RWPE2 (cell line): Measurements from ENCODE around the gene ATG2B.

Experiments
- ATAC-seq: fragments of 200-7000 bp; cut with Tn5 transposase; 3 replicates; pipeline ENCODE4 v1.9.1; 2021; ENCODE audit warnings: low read depth
- DNase-seq: peaks from one replicate; pipeline ENCODE4 v3.0.0-alpha.2; 2020; ENCODE audit warnings: low spot score
- H3K27ac ChIP-seq: fragments of 450-650 bp; 2 replicates; pipeline ENCODE4 v1.5.1; 2017; ENCODE audit warnings: mild to moderate bottlenecking; ENCODE audit not compliant: poor library complexity, severe bottlenecking
- H3K27me3 ChIP-seq: fragments of 250-450 bp; sonication (Bioruptor Pico); 2 replicates; pipeline ENCODE4 v1.5.1; 2021; ENCODE audit warnings: mild to moderate bottlenecking, moderate library complexity; ENCODE audit not compliant: insufficient read depth, poor library complexity, severe bottlenecking
- H3K36me3 ChIP-seq: fragments of 250-450 bp; sonication (Bioruptor Pico); 2 replicates; pipeline ENCODE4 v1.5.1; 2020; ENCODE audit warnings: low read depth, mild to moderate bottlenecking, moderate library complexity
- H3K4me1 ChIP-seq: fragments of 250-450 bp; sonication (Bioruptor Pico); 2 replicates; pipeline ENCODE4 v1.5.1; 2021; ENCODE audit warnings: mild to moderate bottlenecking, moderate library complexity; ENCODE audit not compliant: insufficient read depth, poor library complexity, severe bottlenecking
- H3K4me3 ChIP-seq: fragments of 250-450 bp; sonication (Bioruptor Pico); 2 replicates; pipeline ENCODE4 v1.5.1; 2021; ENCODE audit warnings: mild to moderate bottlenecking, moderate library complexity; ENCODE audit not compliant: severe bottlenecking
- H3K9me3 ChIP-seq: fragments of 250-450 bp; sonication (Bioruptor Pico); 2 replicates; pipeline ENCODE4 v1.5.1; 2021; ENCODE audit warnings: mild to moderate bottlenecking, moderate library complexity; ENCODE audit not compliant: severe bottlenecking
- TF ChIP-seq, protein P1 (sequence below): fragments of 450-650 bp; IDR thresholded peaks from one replicate; pipeline ENCODE4 v1.5.1; 2017; ENCODE audit warnings: mild to moderate bottlenecking, moderate library complexity; ENCODE audit not compliant: poor library complexity, severe bottlenecking

Gene ATG2B

DNA sequence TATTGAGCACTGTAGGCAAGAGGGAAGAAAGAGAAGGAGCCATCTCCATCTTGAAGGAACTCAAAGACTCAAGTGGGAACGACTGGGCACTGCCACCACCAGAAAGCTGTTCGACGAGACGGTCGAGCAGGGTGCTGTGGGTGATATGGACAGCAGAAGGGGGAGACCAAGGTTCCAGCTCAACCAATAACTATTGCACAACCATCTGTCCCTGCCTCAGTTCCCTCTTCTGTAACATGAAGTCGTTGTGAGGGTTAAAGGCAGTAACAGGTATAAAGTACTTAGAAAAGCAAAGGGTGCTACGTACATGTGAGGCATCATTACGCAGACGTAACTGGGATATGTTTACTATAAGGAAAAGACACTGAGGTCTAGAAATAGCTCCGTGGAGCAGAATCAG is 121.0 kb downstream of the ATG2B start:
- DNase-seq (no peak), ATAC-seq (no peak)
- Histone ChIP-seq H3K36me3 (peaks cover 9% of the 10 kb centered on the region), H3K27ac (no peak overlapping the region), H3K4me1 (peaks cover 13% of the 10 kb centered on the region), H3K27me3 (no peaks in the 10 kb centered on the region), H3K9me3 (no peaks in the 10 kb centered on the region), H3K4me3 (no peak overlapping the region)
- TF ChIP-seq, protein P1, sequence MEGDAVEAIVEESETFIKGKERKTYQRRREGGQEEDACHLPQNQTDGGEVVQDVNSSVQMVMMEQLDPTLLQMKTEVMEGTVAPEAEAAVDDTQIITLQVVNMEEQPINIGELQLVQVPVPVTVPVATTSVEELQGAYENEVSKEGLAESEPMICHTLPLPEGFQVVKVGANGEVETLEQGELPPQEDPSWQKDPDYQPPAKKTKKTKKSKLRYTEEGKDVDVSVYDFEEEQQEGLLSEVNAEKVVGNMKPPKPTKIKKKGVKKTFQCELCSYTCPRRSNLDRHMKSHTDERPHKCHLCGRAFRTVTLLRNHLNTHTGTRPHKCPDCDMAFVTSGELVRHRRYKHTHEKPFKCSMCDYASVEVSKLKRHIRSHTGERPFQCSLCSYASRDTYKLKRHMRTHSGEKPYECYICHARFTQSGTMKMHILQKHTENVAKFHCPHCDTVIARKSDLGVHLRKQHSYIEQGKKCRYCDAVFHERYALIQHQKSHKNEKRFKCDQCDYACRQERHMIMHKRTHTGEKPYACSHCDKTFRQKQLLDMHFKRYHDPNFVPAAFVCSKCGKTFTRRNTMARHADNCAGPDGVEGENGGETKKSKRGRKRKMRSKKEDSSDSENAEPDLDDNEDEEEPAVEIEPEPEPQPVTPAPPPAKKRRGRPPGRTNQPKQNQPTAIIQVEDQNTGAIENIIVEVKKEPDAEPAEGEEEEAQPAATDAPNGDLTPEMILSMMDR: no peak

DNA sequence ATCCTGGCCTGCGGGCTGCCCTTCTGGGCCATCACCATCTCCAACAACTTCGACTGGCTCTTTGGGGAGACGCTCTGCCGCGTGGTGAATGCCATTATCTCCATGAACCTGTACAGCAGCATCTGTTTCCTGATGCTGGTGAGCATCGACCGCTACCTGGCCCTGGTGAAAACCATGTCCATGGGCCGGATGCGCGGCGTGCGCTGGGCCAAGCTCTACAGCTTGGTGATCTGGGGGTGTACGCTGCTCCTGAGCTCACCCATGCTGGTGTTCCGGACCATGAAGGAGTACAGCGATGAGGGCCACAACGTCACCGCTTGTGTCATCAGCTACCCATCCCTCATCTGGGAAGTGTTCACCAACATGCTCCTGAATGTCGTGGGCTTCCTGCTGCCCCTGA is 122.5 kb downstream of the ATG2B start:
- Histone ChIP-seq H3K4me1 (no peaks in the 10 kb centered on the region), H3K36me3 (peaks cover 9% of the 10 kb centered on the region), H3K27me3 (no peaks in the 10 kb centered on the region), H3K9me3 (no peaks in the 10 kb centered on the region), H3K27ac (no peak overlapping the region), H3K4me3 (no peak overlapping the region)
- DNase-seq (no peak), ATAC-seq (no peak)
- TF ChIP-seq, protein P1: no peak

DNA sequence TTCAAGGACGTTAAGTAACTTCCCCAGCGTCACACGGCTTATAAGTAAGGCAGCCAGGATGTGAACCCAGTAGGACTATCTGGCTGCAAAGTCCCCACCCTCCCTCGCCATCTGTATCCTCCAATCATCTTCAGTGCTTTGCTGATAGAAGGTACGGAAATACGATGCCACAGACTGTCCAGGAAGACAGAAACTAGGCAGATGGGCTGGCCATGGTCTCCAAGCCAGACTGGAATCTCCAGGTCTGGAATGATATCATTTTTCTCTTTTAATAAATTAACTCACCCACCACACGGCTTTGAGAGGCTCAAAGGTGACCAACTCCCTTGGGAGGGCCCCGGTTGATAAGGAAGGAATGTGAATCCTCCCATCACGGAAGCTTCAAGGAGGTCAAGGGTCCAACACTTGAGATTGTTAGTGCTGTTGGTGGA is 123.4 kb downstream of the ATG2B start:
- Histone ChIP-seq H3K4me3 (no peak overlapping the region), H3K36me3 (peaks cover 9% of the 10 kb centered on the region), H3K27ac (no peak overlapping the region), H3K4me1 (no peaks in the 10 kb centered on the region), H3K27me3 (no peaks in the 10 kb centered on the region), H3K9me3 (no peaks in the 10 kb centered on the region)
- DNase-seq: no peak
- TF ChIP-seq, protein P1: no peak
- ATAC-seq: no peak

DNA sequence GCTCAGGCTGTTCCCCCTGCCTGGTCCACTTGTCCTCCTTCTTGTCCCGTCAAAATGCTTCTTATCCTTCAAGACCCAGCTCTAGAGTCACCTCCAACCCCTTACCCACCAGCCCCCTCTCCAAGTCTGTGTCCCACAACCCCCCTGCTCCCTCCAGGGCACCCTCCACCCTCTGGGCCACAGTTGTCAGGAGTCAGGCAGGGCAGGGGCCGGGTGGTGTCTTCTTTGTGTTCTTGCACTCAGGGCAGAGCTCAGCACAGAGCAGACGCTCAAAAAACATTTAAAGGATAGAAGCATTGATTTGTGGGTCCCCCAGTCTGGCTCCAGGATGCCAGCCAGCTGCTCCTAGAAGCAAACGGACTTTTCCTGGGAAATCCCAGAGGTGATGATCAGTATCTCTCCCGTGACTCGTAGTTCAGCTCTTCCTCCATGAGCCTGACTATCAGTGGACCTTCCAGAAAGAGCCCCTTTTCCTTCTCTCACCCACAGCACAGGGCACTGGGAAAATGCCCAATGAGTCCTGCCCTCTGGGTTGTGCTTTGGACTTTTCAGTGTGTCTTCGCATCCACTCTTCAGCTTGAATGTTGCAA is 124.4 kb downstream of the ATG2B start:
- DNase-seq: no peak
- H3K36me3 ChIP-seq: peaks cover 9% of the 10 kb centered on the region
- H3K4me3 ChIP-seq: no peak overlapping the region
- no peaks in the 10 kb centered on the region for H3K9me3 ChIP-seq
- H3K27ac ChIP-seq: no peak overlapping the region
- ATAC-seq: no peak
- H3K4me1 ChIP-seq: no peaks in the 10 kb centered on the region
- TF ChIP-seq, protein P1: no peak
- H3K27me3 ChIP-seq: no peaks in the 10 kb centered on the region

DNA sequence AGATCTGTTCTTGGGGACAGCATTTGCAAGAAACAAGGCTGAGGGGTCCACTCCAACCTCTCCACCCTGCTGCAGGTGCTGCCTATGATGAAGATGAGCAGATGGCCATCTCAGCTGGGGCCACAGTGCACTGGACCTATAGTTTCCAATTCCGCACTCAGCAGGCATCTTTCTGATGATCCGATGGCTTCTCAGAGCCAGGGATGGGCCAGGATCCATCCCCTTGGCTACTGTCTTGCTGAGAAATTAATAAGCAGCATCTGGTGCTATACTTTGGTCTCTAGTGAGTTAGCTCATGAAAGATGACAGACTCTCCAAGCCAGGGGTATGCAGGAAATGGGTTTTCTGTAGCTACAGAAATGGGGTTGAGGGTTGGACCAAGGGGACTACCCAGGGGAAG is 125.5 kb downstream of the ATG2B start:
- Histone ChIP-seq H3K36me3 (peaks cover 9% of the 10 kb centered on the region), H3K9me3 (no peaks in the 10 kb centered on the region), H3K27me3 (no peaks in the 10 kb centered on the region), H3K27ac (no peak overlapping the region), H3K4me1 (no peaks in the 10 kb centered on the region), H3K4me3 (no peak overlapping the region)
- DNase-seq: no peak
- TF ChIP-seq, protein P1: no peak
- ATAC-seq: no peak
